Epithelial cell of proximal tubule (primary cell): ENCODE results near the gene SLC35F6. TPM values are rescaled to one million over a fixed set of nuclear protein-coding genes. Genes with fewer than 3 reads are reported as not detected.

ENCODE experiments used
- DNase-seq: peaks from one replicate; pipeline ENCODE4 v3.0.0-alpha.2; 2011; ENCODE audit warnings: low read depth
- H3K4me3 ChIP-seq: 2 replicates; pipeline ENCODE4 v1.5.1; 2011; ENCODE audit warnings: low read depth, mild to moderate bottlenecking, low read length
- CTCF ChIP-seq: conservative IDR thresholded peaks from 2 replicates; pipeline ENCODE4 v1.5.1; 2012; ENCODE audit warnings: low read depth, mild to moderate bottlenecking, low read length
- total RNA-seq: library from RNA; depleted of rRNA; stranded (reverse); fragments of >200 nt; gene quantifications from 2 replicates; pipeline ENCODE4 v1.2.3, GENCODE V29; 2015

SLC35F6 gene
- total RNA-seq, 1 donor from 2014 or later: 27.2 TPM

DNA sequence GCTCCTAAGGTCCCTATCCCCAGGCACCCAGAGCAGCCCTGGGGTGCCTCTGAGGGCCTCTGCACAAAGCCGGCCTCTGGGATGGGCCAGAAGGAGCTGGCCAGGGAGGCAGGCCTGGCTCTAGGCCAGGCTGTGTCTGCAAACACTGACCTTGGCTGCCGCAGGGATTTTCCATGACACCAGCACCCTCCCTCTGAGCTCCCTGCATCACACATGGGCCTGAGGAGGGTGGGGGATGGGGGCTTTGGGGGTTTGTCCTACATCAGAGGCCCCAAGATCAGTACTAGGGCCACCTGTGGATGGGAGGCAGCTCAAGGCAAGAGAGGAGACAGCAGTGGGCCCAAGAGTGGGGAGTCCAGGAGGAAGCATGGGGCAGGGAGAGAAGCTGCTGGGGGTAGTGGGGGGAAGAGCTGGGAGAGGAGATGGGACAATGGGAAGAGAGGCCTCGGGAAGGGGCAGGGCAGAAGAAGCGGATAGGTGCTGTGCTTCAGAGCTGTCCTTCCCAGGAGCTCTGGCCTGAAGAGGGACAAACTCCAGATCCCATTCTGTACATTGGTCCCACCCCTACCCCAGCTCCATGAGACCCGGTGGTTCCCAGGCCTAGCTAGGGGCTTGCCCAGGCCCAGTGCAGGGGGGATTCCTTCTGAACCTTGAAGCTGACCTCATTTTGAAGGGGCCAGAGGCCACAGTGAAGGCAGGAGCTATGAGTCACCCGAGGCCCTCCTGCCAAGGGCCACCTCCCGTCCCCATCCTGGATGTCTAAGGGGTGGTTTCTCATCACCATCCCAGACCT, 43.6 kb upstream of the SLC35F6 start:
- H3K4me3 ChIP-seq: no peak overlapping the region
- TF ChIP-seq CTCF: no peak
- DNase-seq: no peak

DNA sequence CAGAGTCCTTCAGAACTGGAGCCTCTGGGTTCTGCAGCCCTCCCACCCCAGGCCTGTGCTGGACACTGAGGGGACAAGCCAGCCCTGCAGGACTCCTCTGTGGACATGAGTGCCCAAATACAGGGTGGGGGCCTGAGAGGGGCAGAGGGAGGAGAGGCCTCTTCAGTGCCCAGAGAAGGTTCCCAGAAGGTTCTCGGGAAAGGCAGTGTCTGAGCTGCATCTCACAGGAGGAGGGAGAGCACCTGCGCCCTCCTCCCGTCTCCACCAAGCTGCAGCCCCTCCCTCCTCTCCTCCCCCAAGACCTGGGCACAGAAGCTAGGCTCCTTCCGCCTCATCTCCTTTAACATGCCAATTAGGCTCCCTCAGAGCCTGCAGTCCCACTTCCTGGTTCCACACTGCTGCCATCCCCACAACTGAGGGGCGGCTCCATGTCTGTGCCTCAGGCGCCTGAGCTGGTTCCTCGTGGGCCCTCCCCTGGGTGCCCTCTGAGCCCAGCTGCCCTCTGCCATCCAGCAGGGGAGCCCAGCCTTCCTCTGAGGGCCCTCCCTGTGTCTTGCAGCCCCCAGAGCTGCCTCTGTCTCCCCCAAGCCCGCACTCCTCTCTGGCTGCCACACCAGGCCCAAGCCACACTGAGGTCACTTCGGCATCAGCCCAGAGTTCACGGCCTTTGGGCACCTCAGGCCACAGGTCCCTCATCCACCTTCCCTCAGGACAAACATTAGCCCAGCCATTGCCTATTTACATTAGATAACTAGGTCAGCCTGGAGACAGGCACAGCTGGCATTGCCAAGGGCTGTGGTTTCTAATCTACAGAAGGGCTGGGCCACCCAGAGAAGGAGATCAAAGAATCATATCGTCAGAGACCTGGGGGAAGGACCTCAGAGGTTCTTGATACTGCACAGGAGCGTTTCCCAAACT, 42.7 kb upstream of the SLC35F6 start:
- DNase-seq: no peak
- H3K4me3 ChIP-seq: no peak overlapping the region
- TF ChIP-seq CTCF: no peak

DNA sequence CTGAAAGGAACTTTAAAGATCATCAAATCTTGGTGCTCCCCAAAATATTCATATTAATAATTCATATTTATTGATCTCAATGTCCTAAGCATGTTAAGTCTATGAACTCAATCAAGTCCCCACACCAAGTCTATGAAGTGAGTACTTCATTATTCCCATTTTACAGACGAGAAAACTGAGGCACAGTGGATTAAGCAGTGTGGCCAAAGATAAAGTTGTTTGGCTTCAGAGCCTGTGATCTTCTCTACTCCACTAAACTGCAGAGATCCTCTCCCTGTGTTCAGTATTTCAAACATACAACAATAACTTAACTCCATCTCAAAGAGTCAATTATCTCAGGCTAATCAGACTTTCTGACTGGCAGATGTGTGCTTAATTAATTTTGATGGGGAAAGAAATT, 41.8 kb upstream of the SLC35F6 start:
- no peak for TF ChIP-seq CTCF
- no peak overlapping the region for H3K4me3 ChIP-seq
- DNase-seq: no peak

GRCh38 chr2:26722911-26723310, 41.2 kb upstream of the SLC35F6 start:
- H3K4me3 ChIP-seq: no peak overlapping the region
- no peak for TF ChIP-seq CTCF
- DNase-seq: no peak

DNA sequence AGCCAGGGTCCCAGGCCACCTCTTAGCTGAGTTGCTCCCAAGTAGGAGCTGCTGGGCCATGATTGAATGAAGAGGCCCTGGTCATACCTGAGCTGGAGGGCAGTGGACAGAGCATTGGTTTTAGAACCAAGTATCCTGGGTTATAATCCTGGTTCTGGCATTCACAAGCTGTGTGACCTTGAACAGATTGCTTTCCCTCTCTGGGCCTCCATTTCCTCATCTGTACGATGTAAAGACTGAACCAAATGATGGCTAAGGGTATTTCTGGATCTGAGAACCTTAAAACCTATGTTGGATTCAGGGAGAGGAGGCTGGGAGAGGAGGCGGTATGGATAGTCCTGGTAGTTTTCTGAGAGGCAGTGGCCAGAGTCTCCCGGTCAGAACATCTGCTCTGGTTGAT, 40.6 kb upstream of the SLC35F6 start:
- DNase-seq: no peak
- no peak overlapping the region for H3K4me3 ChIP-seq
- TF ChIP-seq CTCF: no peak

DNA sequence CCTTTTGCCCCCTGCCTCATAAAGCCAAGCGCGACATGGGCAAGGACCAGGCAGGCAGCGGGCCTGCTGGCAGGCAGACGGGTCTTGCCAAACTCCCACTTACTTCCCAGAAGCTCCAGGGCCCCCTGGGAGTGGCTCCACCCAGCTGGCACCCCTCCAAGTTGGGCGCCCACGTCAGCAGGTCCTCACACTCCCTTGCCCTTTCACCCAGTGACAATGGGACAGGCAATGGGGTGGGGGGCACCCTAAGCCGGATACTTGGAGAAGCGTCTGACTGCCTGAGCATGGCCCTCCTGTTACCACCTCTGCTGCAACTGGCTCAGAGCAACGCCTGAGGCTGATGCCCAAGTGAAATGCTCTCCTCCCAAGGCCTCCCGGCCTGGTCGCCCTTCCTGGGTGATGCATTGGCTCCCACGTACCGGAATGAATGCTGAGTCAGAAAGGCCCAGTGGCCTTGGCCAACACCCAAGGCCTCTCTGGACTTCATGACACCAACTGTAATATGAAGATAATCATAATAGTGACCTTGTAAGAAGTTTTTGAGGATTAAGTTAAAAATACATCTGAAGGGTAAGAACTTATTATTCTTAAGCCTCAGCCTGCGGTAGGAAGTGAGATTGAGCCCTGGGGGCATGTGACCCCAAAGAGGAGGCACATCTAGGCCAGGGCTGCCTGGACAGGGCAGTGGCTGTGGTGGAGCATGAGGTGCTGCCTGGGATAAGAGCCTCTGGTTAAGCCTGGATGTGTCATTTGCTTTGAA, 39.9 kb upstream of the SLC35F6 start:
- no peak overlapping the region for H3K4me3 ChIP-seq
- no peak for TF ChIP-seq CTCF
- peak; percentile 60 for DNase-seq
